Sciatic nerve (tissue), 2 donors: ENCODE data around the gene LATS2. TPM values are rescaled to one million over a fixed set of nuclear protein-coding genes. Genes with fewer than 3 reads are reported as not detected.

Experiments
- ATAC-seq: fragments of 200-7000 bp; cut with Tn5 transposase; one replicate; pipeline ENCODE4 v1.9.1; 2020; ENCODE audit warnings: mild to moderate bottlenecking, moderate library complexity
- DNase-seq: peaks from one replicate; pipeline ENCODE4 v3.0.0-alpha.2; 2020; ENCODE audit warnings: low spot score
- intact Hi-C: fragments of 100-400 bp; cut with DNase I; formaldehyde crosslinking; loops from one replicate; pipeline ENCODE4 v1.14.2; 2022
- total RNA-seq: library from RNA; stranded (reverse); fragmentation: NEBNext Ultra II Directional; extraction: Animal tissue kit (Norgen Biotek cat#: 25700); gene quantifications from one replicate; pipeline ENCODE4 v1.2.1, GENCODE V29; 2021
- donor health status: DM: no; HTN: no; CAD: no.
- donor health status: DM: no; HTN: no; CAD: no.

Gene LATS2
- total RNA-seq, 1 donor from 2014 or later: 59.1 TPM

DNA sequence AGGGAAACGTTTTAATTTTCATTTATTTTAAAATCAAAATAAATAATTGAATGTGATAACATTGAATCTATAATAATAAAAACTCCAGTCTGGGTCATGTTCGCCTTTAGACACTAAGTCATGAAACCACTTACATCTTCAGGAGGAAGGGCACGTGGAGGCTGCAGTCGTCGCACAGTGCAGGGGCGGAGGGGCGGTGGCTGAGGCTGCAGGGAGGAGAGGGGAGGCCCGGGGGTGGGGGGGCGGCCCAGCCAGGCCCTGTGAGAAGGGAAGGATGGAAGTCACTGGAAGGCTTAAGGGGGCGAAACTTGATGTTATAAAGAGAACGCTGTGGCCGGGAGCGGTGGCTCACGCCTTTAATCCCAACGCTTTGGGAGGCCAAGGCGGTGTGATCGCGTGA, 14.9 kb upstream of the LATS2 start:
- intact Hi-C loops: no loop called here
- DNase-seq: no peak
- ATAC-seq: no peak

DNA sequence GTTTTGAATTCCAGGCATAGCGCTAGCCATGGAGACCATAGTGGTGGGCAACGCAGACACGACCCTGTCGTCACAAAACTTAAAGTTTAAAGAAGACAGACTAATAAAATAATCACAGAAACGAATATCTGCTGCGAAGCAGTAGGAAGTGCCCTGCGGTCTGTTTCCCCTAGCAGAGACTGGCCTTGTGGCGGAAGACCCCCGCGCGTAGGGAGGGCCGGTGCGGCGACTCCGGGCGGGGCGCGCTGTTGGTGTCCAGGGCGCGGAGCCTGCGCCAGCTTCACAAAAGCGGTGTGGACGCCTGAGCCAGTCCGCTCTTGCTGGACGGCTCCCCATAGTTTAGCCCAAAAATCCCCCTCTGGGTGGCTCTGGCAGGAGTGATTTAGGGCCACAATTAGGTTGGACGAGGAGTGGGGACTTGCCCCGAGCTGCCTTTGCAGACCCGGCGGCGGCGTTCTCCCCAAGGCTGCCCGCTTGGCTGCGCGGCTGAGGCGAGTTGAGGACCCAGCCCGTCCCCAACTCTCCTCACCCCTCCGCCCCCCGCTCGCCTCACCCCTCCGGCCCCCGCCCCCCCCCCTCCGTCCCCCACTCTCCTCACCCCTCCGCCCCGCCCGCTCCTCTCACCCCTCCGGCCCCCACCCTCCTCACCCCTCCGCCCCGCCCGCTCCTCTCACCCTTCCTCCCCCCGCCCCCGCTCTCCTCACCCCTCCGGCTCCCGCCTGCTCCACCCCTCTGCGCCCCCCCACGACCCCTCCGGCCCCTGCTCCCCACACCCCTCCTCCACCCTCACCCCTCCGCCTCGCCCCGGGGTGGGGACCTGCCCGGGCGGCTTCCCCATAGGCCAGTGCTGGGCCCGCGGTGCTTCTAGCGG, 14.2 kb upstream of the LATS2 start:
- DNase-seq: peak; percentile 77
- peak; percentile 70 for ATAC-seq
- intact Hi-C loops: no loop called here

DNA sequence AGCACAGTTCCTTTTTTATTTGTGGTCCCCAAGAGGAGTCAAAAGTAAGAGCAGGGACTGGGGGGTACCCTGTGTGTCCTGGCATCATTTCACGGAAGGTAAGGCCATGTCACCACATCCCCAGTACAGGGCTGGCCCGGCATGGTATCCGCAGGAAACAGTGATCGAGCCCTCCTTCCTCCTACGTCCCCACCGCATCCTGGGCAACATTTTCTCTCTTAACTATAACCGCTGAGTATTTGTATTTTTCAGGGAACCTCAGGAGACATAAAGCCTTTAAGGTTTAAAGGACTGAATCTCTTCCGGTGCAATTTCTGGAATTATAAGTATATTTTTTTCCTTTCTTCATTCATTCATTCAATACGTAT, 13.6 kb upstream of the LATS2 start:
- no peak for DNase-seq
- intact Hi-C loops: no loop called here

DNA sequence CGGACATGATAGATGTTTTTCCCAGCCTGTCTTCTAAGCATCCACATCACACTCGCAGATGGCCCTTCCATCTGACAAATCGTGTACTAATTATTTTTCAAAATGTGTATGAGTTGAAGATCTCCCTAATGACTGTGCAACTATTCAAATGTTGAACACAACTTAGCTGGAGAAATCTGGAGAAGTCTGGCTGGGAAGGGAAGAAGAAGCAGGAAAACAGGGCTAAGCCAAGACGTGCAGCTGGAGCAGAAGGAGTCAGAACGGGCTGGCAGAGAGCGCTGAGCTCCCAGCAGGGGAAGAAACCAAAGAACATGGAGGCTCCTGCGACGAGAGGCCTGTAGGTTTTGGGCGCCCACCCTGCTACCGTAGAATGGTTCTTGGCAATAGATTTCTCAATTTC, 13.2 kb upstream of the LATS2 start:
- ATAC-seq (peak; percentile 65), DNase-seq (no peak)
- intact Hi-C loops: no loop called here

More for the DNA sequence above, 13.6 kb upstream of the LATS2 start:
- ATAC-seq: peak; percentile 54

DNA sequence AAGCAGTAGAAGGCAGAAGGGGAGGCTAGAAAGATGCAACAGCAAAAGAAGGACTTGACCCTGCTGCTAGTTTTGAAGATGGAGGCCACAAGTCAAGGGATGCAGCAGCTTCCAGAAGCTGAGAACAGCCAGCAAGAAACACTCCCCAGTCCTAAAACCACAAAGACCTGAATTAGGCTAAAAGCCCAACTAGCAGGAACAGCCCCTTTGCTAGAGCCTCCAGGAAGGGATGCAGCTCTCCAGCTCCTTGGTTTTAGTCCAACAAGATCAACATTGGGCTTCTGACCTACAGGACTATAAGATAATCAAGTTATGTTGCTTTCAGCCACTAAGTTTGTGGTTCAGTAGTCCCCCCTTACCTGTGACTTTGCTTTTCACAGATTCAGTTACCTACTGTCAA, 10.5 kb upstream of the LATS2 start:
- DNase-seq: no peak
- no peak for ATAC-seq
- intact Hi-C loops: no loop called here

DNA sequence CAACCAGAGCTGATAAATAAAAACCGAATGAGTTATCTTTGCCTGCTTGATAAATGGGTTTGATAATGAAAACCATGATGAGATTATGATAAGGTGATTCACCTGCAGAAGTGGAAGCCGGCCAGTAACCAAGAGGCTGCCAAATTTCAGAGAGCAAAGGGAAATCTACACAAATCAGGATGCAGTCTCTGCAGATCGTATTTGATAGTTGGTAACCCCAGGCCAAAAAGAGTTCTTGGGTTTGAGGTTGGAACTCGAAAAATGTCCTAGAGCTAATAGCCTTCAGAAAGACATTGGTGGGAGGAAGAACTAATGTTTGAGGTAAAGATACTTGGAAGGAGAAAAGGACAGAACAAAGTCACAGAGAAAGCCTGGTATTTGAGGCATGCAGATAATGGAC, 9.6 kb upstream of the LATS2 start:
- ATAC-seq (no peak), DNase-seq (no peak)
- intact Hi-C loops: no loop called here

DNA sequence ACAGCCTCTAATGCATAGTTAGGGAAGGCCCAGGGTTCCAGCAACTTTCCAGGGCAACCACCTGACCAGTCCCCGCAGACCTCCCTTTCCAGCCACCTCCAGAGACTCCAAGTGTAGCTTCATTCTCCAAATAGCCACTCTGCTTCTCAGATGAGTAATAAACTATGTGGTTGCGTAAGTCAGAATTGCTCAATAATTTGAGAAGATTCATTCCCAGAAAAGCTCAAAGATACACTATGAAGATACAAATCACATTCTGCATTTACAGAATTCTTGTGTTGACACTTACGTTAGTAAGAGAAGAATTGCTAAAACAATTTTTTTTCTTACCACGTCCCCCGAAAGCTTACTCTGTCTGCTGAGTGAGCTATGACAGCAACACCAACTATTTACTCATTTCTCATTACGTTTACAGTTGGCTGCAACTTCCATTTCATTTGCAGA, 8.2 kb upstream of the LATS2 start:
- ATAC-seq (peak; percentile 96), DNase-seq (peak; percentile 80)
- intact Hi-C loops: no loop called here

DNA sequence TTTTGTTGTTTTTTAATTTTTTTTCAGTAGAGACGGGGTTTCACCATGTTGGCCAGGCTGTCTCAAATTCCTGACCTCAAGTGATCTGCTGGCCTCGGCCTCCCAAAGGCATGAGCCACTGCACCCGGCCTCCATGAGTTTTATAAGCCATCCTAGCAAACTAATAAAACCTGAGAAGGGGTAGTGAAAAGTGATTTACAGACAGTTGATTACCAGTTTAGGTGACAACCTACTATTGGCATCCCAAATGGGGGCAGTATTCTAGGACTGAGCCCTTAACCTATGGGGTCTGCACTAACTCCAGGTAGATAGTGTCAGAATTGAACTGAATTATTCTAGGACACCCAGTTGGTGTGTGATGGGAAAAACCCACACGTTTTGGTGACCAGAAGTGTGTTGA, 6.5 kb upstream of the LATS2 start:
- intact Hi-C loops: no loop called here
- no peak for ATAC-seq
- DNase-seq: no peak

DNA sequence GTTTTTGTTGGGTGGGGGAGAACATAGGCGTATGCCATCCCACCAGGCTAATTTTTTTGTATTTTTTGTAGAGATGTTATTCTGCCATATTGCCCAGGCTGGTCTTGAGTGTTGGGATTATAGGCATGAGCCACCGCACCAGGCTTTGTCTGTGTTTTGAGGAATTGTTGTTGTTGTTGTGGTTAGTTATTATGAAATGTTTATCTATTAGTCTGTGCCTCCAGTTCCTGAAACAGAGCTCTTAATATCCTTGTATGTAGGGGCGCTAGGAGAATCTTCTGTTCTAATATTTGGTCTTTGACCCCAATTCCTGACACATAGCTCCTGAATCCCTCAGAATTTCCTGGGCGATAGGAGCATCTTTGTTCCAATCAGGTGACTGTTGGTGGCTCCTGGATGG, 5.6 kb upstream of the LATS2 start:
- intact Hi-C loops: no loop called here
- DNase-seq: no peak
- no peak for ATAC-seq

DNA sequence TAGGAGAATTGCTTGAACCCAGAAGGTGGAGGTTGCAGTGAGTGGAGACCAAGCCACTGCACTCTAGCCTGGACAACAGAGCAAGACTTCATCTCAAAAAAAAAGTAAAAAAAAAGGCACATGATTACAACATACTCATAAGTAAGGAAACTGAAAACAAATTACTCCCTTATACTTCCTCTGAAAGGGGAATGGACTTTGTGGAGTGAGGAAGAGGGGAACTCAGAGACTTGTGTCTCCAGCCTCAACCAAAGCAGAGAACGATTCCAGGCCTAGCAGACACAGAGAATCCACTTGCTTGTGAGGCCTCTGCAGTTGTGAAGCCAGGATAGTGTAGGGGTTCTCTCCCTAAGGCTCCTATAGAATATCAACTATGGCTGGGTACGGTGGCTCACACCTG, 4.3 kb upstream of the LATS2 start:
- intact Hi-C loops: no loop called here
- DNase-seq: no peak
- no peak for ATAC-seq

DNA sequence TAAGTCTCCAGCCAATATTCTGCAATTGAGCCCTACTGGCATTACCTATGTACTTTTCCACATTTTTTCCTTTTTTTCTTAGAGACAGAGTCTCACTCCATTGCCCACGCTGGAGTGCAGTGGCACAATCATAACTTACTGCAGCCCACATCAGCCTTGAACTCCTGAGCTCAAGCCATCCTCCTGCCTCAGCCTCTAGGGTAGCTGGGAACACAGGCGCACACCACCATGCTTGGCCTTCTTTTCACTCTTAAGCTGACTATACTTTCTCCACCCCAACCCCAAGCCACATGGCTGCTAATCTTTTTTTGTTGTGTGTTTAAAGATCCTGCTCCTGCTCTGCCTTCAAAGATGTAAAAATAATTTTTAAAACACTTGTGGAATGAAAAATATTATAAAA, 1.6 kb upstream of the LATS2 start:
- no peak for DNase-seq
- intact Hi-C loops: no loop called here
- ATAC-seq: no peak

DNA sequence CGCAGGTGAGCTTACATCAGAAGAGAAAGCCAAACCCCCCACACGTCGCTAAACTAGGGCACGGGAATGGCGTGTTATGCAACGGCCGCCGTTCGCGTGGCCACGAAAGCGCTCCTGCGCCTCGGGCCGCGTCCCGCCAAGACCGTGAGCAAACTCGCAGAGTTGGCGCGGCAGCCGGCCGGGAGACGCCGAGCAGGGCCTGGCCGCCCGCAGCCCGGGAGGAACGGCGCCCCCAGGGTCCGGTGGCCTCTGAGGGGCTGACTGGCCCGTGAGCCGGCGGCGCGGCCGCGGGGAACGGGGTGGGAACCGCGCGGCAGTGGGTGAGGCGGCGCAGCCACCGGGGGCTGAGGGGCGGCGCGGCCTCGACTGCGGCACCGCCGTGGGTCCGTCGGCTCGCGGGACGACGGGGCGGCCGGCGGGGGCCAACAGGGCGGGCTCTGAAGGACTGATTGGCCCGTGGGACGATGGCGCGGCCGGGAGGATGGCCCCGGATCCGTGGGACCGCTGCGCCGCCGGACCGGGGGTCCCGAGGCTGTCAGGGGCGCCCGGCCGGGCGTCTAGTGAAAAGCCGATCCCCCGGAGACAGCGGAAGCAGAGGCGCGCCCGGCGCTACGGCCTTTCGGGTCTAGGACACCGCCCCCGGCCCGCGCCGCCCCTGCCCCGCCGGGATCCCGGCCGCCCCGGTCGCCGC, 903 bp downstream of the LATS2 start:
- intact Hi-C loops: no loop called here
- peak; percentile 75 for DNase-seq
- ATAC-seq: peak; percentile 37

DNA sequence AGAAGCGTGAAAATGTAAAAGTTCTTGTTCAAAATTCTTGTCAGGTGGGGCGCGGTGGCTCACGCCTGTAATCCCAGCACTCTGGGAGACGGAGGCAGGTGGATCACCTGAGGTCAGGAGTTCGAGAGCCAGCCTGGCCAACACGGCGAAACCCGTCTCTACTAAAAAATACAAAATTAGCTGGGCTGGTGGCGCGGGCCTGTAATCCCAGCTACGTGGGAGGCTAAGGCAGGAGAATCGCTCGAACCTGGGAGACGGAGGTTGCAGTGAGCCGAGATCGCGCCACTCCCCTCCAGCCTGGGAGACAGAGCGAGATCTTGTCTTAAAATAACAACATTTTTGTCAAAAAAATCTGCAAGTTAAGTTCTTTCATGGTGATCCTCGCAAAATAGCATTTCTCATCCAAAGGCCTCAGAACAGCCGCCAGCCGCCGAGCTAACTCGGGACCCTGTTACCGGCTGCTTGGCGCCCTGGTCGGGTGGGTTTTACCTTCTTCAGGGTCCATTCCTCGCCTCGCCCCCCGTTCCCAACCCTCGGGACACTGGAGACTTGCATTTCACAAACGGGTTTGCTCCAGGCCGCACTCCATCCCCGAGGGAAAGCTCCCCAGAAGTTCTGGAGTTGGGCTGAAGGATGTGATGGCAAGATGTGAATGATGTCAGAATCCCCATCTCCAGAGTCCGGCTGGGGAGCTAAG, 1.6 kb downstream of the LATS2 start:
- ATAC-seq: no peak
- intact Hi-C loops: no loop called here
- no peak for DNase-seq

DNA sequence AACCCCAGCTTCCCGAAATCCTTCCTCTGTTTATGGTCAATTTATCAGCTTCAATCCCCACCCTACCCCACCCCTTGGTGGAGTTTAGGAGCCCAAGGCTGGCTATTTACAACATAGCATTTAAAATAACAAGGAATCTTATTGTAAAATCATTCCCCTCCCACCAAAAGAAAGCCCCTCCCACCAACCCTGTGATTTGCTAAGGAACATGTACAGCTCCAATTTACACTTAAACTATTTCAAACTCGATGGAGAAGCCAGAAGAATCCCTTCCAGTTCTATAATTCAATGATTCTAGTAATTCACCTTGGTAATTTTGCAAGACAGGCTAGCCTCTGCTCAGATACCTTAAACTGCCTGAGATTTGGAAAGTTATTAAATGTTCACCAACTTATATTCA, 3.0 kb downstream of the LATS2 start:
- DNase-seq: no peak
- no peak for ATAC-seq
- intact Hi-C loops: no loop called here

DNA sequence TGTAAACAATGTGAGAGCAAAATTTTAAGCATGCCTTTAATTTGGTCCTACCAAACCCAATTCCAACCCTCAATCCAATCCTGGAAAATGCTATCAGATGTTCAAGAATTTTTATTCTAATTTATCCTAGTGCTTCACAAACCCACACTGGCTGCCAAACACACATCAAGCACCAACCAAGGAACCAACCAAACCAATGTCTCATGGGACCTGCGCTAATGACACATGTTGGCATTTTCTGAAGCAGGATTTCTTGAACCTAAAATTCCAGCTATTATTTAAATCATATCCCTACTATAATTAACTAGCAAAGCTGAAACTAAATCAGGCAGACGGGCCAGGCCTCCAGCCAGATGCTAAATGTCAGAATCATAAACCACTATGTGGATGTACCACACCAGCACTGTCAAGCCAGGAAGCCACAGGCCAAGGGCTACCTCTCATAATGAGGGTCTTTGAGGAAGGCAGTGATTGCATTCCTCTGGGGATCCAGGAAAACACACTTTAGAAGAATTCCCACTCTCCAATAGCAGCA, 5.8 kb downstream of the LATS2 start:
- DNase-seq (no peak), ATAC-seq (no peak)
- intact Hi-C loops: no loop called here

DNA sequence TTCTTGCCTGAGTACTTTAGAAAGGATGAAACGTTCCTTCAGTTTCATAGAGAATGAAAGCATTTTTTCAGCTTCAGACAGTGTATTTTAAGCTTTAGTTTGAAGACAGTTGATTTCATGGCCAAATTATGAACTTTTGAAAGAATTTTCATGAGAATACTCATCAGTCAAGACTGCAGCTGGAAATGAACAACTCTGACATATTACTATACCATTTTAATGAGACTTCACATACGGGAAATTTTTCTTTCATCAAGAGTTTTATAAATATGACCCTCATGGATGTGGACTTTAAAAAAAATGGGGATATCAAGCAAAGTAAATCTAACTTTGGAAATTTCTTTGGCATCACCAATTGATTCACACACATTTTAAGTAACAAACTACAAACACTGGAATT, 6.4 kb downstream of the LATS2 start:
- DNase-seq (no peak), ATAC-seq (no peak)
- intact Hi-C loops: no loop called here

DNA sequence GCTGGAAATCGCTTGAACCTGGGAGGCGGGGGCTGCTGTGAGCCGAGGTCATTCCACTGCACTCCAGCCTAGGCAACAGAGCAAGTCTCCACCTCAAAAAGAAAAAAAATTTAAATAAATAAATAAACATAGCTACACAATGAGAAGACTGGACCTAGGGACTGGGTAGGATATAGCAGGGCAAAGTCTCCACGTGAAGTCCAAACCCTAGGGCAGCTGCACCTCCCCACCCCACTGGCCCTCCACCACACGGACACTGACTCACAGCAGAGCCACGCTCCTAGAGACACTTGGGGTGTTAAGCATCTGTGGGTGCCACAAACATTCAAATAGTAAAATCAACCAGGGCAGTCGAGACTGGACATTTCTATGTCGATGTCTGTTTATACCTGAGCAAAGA, 7.1 kb downstream of the LATS2 start:
- intact Hi-C loops: no loop called here
- ATAC-seq (no peak), DNase-seq (no peak)

DNA sequence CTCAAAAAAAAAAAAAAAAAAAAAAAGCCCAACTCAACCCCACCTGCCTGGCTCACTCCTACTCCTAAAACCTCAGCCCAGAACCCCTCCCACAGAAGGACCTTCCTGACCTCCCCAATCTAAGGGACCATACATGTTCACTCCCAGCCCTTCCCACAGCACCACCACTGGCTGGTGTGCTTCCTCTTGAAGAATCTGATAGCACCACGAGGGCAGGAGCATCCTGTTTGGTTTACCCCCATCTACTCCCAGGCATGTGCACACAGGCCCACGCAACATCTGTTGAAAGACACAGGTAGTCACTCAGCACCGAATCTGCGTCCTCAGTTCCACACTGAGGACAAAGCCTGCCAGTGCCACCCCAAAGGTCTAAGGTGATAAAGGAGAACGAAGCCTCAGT, 8.2 kb downstream of the LATS2 start:
- ATAC-seq: no peak
- DNase-seq: no peak
- intact Hi-C loops: no loop called here

DNA sequence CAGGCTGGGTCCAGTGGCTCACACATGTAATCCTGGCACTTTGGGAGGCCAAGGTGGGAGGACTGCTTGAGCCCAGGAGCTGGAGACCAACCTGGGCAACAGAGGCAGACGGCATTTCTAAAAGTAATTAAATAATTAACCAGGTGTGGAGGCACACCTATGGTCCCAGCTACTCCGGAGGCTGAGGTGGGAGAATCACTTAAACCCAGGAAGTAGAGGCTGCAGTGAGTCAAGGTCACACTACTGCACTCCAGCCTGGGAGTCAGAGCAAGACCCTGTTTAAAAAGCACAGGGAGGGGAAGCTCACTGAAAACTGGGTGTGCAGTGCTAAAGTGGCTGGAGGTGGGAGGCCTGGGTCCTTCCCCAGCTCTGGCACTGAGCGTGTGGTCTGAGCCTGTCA, 9.7 kb downstream of the LATS2 start:
- ATAC-seq (no peak), DNase-seq (no peak)
- intact Hi-C loops: no loop called here
